Measurements from ENCODE around the gene PEMT. TPM values are rescaled to one million over a fixed set of nuclear protein-coding genes. Genes with fewer than 3 reads are reported as not detected.

The PEMT gene
- total RNA-seq, 1 donor from 2014 or later: 24.0 TPM

DNA sequence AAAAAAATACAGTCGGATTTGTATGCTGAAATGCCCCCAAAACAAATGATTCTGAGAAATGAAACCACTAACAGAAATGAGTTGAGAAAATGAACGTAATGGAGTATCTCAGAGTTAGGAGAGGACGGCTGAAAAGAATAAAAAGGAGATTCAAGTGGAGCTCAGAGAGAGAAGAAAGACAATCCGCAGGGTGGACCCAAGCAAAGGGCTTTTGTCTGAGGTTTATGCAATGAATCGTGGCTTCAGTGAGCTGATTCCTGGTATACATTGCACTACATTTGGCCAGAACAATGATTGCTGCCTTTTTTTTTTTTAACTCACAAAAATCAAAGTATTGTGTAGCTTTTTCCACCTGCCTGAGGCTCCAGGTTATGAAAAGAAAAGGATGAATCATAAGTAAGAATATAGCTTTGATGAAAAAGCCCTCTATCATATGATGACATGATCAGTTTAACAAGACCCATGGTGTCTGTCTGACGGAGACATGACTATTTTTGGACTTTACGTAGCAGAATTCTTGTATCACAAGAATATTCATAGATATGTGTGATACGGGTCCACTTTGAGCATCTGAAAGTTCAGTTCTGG lies 119.1 kb downstream of the PEMT start:
- no peak overlapping the region for H3K4me3 Mint-ChIP-seq (ENCODE audit: unreplicated experiment)
- H3K36me3 Mint-ChIP-seq (ENCODE audit: unreplicated experiment): no peaks in the 10 kb centered on the region
- TF ChIP-seq, protein P1, sequence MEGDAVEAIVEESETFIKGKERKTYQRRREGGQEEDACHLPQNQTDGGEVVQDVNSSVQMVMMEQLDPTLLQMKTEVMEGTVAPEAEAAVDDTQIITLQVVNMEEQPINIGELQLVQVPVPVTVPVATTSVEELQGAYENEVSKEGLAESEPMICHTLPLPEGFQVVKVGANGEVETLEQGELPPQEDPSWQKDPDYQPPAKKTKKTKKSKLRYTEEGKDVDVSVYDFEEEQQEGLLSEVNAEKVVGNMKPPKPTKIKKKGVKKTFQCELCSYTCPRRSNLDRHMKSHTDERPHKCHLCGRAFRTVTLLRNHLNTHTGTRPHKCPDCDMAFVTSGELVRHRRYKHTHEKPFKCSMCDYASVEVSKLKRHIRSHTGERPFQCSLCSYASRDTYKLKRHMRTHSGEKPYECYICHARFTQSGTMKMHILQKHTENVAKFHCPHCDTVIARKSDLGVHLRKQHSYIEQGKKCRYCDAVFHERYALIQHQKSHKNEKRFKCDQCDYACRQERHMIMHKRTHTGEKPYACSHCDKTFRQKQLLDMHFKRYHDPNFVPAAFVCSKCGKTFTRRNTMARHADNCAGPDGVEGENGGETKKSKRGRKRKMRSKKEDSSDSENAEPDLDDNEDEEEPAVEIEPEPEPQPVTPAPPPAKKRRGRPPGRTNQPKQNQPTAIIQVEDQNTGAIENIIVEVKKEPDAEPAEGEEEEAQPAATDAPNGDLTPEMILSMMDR (IDR thresholded peaks at IDR 0.05; ENCODE audit: partially characterized antibody, unreplicated experiment): no peak
- H3K27ac Mint-ChIP-seq (ENCODE audit: unreplicated experiment): peak overlapping the region; percentile 73
- peaks cover 24% of the 10 kb centered on the region for H3K4me1 Mint-ChIP-seq (ENCODE audit: low read depth, unreplicated experiment)
- peaks cover 5% of the 10 kb centered on the region for H3K27me3 Mint-ChIP-seq (ENCODE audit: unreplicated experiment)
- H3K9me3 Mint-ChIP-seq (ENCODE audit: unreplicated experiment): peaks cover 9% of the 10 kb centered on the region
- no peak for DNase-seq

DNA sequence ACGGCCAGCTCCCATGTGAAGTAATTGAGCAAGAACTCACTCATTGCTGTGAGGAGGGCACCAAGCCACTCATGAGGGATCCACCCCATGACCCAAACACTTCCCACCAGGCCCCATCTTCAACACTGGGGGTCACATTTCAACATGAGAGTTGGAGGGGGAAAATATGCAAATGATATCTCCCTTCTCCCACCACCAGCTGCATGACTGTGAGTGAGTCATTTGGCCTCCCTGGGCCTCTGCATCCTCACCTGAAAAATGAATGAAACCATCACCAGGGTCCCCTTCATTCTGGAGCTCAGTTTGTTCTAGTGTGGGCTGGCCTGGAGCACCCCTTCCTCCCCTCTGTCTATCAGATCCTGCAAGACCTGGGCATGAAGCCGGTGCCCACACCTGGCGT lies 121.5 kb downstream of the PEMT start:
- H3K4me3 Mint-ChIP-seq (ENCODE audit: unreplicated experiment): no peak overlapping the region
- peaks cover 29% of the 10 kb centered on the region for H3K4me1 Mint-ChIP-seq (ENCODE audit: low read depth, unreplicated experiment)
- TF ChIP-seq, protein P1 (IDR thresholded peaks at IDR 0.05; ENCODE audit: partially characterized antibody, unreplicated experiment): no peak
- no peak overlapping the region for H3K27ac Mint-ChIP-seq (ENCODE audit: unreplicated experiment)
- peaks cover 6% of the 10 kb centered on the region for H3K9me3 Mint-ChIP-seq (ENCODE audit: unreplicated experiment)
- H3K27me3 Mint-ChIP-seq (ENCODE audit: unreplicated experiment): peaks cover 2% of the 10 kb centered on the region
- no peaks in the 10 kb centered on the region for H3K36me3 Mint-ChIP-seq (ENCODE audit: unreplicated experiment)
- DNase-seq: no peak

DNA sequence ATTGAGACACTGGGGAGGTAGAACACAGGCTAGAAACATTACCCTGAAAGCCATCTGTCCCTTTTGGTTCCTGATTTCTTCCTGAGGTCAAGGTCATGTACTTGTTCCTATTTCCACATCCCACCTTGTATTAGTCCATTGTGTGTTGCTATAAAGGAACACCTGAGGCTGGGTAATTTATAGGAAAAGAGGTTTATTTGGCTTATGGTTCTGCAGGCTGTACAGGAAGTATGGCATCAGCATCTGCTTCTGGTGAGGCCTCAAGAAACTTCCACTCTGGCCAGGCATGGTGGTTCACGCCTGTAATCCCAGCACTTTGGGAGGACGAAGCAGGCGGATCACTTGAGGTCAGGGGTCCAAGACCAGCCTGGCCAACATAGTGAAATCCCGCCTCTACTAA lies 122.2 kb downstream of the PEMT start:
- no peak overlapping the region for H3K27ac Mint-ChIP-seq (ENCODE audit: unreplicated experiment)
- DNase-seq: no peak
- H3K27me3 Mint-ChIP-seq (ENCODE audit: unreplicated experiment): peaks cover 2% of the 10 kb centered on the region
- H3K9me3 Mint-ChIP-seq (ENCODE audit: unreplicated experiment): peaks cover 6% of the 10 kb centered on the region
- H3K4me1 Mint-ChIP-seq (ENCODE audit: low read depth, unreplicated experiment): peaks cover 29% of the 10 kb centered on the region
- TF ChIP-seq, protein P1 (IDR thresholded peaks at IDR 0.05; ENCODE audit: partially characterized antibody, unreplicated experiment): no peak
- no peaks in the 10 kb centered on the region for H3K36me3 Mint-ChIP-seq (ENCODE audit: unreplicated experiment)
- H3K4me3 Mint-ChIP-seq (ENCODE audit: unreplicated experiment): no peak overlapping the region

DNA sequence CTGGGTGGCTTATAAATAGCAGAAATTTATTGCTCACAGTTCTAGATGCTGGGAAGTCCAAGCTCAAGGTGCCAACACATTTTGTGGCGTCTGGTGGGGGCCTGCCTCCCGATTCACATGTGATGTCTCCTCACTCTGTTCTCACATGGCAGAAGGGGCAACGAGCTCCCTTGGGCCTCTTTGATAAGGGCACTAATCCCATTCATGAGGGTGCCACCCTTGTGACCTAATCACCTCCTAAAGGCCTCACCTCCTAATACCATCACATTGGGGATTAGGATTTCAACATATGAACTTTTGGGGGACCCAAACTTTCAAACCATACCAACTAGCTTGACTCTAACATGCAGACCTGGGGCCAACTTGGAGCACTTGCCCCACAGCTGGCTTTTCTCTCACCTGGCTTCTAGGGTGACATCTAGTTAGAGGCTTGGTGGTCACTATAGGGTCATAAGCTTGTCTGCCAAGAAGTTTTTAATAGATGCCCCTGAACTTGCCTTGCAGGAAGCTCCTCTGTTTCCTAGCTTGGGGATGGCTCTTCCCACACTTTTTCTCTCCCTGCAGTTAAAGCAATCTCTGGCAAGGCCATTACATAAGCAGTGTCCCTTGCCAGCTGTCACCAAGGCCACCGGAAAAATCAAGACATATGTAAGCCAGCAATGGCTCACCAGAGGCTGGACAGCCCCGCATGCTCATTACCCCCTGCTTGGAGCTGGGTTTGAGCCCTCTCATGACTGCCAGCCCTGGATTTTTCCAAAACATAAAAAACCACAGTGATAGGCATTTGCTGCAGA lies 123.1 kb downstream of the PEMT start:
- TF ChIP-seq, protein P1 (IDR thresholded peaks at IDR 0.05; ENCODE audit: partially characterized antibody, unreplicated experiment): no peak
- Mint-ChIP-seq H3K27me3 (ENCODE audit: unreplicated experiment) (peaks cover 4% of the 10 kb centered on the region), H3K27ac (ENCODE audit: unreplicated experiment) (peak overlapping the region; percentile 75)

DNA sequence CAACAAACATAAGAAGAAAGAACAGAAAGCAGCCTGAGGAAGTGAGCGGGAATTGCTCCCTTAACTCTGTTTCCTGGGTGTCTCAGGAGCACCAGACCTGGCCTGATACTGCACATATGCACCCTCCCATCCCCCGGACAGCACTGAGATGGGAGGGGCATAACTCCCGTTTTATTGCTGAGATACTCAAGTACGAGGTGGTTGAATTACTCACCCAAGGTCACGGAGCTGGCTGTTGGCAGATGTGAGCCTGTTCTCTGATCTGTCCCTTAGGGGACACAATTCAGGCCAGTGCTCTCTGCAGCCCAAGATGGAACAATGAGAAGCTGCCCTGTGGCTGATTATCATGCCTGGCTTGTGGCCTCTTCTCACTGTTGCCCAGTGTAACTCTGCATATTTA lies 123.8 kb downstream of the PEMT start:
- Mint-ChIP-seq H3K9me3 (ENCODE audit: unreplicated experiment) (peaks cover 6% of the 10 kb centered on the region), H3K4me1 (ENCODE audit: low read depth, unreplicated experiment) (peaks cover 29% of the 10 kb centered on the region), H3K27ac (ENCODE audit: unreplicated experiment) (peak overlapping the region; percentile 75), H3K4me3 (ENCODE audit: unreplicated experiment) (no peak overlapping the region), H3K27me3 (ENCODE audit: unreplicated experiment) (peaks cover 4% of the 10 kb centered on the region), H3K36me3 (ENCODE audit: unreplicated experiment) (no peaks in the 10 kb centered on the region)
- TF ChIP-seq, protein P1 (IDR thresholded peaks at IDR 0.05; ENCODE audit: partially characterized antibody, unreplicated experiment): no peak
- DNase-seq: peak; percentile 37

More for the DNA sequence above, 123.1 kb downstream of the PEMT start:
- Mint-ChIP-seq H3K4me1 (ENCODE audit: low read depth, unreplicated experiment) (peaks cover 29% of the 10 kb centered on the region), H3K36me3 (ENCODE audit: unreplicated experiment) (no peaks in the 10 kb centered on the region), H3K9me3 (ENCODE audit: unreplicated experiment) (peaks cover 6% of the 10 kb centered on the region), H3K4me3 (ENCODE audit: unreplicated experiment) (peak overlapping the region; percentile 39)
- DNase-seq: no peak

All from glutamatergic neuron (in vitro differentiated cells).